Eye (tissue), 1 donor: ENCODE data around the gene TFB2M.

Source experiments
- DNase-seq: peaks from one replicate; pipeline ENCODE4 v3.0.0-alpha.2; 2015

TFB2M gene

DNA sequence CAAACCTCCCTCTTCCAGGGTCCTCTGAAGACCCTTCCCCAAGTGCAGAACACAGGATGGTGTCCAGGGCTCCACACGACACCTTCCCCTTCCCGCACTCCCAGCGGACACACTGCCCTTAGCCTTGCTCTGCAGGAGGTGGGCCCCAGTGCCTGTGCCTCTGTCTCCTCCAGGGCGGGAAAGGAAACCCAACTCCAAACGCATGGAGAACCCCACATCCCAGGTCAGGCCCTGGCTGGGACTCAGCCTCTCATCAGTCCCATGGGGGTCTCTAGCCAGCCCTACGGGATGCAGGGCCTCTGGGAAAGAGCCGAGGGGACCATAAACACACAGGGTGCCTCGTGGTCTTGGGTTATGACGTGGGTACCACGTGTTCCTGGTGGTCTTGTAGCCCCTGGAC, 53.4 kb downstream of the TFB2M start:
- DNase-seq: no peak

DNA sequence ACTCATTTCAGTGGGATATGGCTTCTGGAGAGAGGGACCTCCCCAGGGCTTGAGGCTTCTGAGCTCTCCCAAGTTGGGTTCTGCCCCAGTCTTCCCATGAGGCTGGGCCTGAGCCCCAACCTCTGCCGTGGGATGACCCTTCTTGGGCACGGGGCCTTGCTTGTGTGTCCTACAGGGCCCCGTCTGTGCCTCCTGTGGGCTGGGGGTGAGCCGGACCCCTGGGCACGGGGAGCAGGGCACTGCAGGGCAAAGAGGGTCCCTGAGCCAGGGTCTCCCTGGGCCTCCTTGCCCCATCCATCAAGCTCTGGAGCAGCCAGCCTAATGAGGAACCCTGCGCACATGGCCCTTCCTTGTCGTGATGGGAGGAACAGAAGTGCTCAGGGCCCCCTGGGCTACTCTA, 53.8 kb downstream of the TFB2M start:
- no peak for DNase-seq

DNA sequence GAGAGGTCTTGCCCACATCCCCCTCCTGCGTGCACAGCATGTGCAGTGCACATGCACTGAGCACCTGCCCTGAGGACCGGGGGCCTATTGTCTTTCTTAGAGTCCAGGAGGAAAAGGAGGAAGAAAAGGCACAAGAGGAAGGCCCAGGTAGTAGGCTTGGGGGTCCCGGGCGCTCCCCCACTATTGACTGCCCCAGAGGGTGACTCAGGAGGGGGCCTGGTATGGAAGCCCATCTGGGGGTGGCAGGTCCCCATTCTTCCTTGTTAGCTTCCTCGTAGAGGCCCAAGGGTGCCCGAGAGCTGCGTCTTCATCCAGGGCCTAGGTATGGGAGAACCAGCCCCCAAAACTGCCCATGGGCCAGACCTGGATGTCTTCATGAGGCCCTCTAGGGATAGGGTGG, 54.9 kb downstream of the TFB2M start:
- no peak for DNase-seq

DNA sequence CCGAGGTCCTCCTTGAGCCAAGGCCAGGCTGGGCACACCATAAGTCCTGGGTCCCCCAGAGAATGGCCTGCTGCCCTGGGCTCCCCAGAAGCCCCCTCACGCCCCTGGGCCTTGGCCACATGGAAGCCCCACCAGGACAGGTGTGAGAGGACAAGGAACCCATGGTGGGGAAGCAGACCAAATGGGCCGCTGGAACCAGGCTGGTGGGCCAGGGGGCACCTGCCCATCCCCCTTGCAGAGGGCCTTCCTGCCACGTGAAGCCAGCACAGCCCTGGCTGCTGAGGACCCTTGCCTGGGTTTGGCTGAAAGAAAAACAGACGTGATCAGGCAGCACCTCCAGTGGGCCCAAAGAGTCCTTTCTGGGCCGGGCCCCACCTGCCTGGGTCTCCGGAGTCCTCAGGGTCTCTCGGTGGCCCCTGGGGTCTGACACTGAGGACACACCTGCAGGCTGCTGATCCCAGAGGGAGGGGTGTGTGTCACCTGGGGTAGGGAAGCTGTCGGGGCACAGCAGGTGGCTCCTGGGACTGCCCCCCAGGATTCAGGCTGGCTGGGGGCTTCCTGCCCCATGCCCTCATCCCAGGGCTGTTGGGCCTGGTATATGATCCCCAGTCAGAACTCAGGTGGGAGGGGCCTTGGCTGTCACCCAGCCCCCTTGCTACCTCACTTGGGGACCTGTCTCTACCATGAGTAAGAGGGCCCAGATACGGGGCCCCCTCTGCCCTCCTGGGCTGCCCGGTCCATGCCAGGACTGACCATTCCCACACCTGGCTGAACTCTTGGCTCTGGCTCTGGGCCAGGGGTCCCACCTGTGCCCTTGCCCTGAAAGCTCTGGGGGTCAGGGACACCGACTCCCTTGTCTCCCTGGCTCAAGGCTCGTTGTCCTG, 55.7 kb downstream of the TFB2M start:
- no peak for DNase-seq

DNA sequence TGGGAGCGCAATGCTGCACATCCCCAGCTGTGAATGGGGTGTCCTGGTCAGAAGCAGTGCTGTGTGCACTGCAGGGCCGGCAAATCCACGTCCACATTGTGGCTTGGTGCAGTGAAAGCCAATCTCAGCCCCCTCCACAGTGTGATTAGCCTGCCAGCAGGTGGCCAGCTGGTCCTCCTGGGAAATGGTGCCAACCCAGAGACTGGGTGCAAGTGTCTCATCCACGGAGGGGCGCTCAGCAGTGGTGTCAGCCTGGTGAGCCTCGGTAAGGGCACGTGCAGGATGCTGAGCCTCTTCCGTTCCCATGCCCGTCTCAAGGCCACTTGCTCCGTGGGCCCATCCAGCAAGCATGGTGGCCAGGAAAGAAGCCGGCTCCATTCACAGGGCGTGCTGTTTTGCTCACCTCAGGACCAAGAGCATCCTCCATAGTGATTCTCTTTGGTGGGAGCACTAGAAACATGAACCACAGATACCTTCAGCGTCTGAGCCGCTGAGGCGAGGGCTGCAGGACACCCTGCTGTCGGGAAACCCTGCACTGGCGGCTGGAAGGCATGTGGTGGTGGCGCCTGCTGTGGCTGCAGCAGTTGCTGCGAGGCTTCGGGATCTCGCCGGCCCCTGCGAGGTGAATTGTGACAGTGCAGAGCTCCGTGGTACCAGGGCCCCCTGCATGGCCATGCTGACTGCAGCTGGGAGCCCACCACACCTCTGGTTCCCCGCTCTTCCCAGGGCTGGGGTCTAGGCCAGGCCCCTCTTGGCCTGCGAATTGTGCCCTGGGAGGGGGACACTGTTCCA, 57.0 kb downstream of the TFB2M start:
- DNase-seq: no peak

DNA sequence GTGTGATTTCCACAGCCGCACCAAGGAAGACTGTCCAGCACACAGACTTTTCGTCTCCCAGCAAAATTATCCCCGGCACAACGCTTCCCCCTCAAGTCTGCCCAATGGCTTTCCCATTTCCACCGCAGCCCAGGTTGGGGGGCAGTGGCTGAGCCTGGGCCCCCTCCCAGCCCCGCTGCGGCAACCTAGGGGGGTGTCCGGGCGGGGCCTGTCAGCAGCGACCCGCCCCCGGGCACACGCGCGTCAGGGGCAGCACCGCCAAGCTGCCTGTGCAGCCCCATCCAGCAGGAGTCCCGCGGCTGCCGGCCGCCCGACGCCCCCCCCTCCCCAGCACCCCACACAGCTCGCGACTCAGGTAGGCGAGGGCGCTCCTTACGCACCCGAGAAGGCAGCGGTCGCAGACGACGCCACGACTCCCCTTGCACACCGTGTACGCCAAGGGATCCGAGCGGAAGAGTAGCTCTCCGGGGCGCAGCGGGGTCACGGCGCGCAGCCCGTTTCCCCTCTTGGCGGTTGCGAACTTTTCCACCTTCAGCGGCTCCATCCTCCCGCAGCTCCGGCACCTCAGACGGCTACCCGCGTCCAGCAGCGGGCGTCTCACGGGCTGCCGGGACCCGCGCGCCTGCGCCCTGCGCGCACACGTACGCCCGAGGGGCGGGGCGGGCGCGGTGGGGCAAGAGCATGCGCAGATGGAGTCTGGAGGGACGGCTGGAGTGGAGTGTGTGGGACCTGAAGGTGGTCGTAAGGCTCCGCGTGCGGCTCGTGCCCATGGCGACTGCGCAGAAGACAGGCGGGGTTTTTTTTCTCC, 59.2 kb downstream of the TFB2M start, which contains the start of gene SMYD3:
Gene SMYD3, minus strand, starts transcription at position 606 of the 808 bp plus-strand sequence.
- peak; percentile 94 for DNase-seq

DNA sequence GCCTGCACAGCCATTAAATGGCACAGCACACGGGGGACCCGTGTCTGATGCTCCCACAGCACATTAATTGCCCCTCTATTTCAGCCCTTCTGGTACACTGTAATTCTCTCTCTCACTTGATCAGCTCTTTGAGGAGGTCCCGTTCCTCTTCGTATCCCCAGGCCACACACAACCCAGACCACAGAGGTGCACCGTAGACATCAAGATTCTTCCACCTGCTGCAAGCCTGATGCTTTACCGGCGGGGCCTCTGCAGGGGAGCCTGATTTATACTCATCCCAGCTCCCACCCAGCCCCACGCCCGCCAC, 59.7 kb downstream of the TFB2M start:
- no peak for DNase-seq

DNA sequence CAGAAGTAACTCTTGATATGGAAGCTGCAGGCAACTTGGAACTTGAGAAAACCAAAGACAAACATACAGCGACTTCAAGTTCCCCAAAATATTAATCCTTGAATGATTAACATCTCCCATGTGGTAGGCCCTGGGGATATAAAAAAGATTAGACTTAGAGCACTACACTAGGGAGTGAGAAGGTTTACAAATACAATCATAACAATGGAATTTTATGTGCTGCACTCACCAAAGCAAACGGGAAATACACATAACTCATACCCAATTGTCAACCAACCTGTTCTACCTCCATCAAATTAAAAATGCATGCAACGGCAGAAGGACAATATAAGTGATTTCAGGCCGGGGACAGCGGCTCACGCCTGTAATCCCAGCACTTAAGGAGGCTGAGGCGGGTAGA, 62.7 kb downstream of the TFB2M start:
- DNase-seq: no peak

DNA sequence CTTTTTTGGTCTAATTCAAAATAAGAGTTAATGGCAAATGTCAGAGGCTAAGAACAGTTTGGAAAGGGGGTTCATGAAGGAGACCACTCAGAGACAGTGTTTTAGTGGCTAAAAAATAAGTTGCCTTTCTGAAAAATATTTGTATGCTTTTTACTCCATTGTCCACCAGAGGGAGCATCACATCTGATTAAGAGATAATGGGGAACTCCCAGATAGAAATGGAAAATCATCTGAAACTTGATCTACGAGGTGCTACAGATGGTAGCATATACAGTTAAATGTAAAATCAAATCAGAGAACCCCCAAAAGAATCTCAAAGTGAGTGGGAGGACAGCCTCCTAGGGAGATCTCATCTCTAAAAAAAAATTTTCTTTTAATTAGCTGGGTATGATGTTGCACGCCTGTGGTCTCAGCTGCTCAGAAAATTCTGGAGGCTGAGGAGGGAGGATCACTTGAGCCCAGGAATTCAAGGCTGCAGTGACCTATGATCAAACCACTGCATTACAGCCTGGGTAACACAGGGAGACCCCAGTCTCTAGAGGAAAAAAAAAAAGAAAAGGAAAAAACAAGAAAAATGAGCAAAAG, 68.6 kb downstream of the TFB2M start:
- DNase-seq: peak; percentile 92

DNA sequence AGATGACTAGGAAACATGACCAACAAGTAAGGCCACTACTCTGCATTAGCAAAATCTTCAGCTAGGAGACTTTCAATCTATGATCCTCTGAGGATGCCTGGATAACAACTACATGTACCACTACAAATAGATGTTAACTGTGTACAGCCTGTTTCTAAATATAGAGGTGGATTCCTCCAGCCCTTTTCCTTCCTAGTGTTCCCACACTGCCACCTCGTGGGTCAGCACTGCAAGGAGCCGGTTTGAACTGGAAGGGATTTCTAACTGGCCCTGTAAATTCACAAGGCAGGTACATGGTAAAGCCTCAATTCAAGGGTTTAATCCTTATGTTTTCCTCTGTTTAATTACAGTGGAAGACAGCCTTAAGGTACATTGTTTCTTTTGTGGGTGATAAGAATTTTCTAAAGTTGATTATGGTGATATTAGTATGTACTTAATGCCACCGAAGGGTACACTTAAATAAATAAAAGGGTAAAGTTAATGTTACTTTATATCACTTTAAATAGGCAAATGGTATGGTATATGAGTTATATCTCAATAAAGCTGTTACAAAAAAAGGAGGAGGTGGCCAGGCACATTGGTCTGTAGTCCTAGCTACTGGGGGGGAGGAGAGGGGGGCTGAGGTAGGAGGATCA, 73.3 kb downstream of the TFB2M start:
- peak; percentile 89 for DNase-seq

DNA sequence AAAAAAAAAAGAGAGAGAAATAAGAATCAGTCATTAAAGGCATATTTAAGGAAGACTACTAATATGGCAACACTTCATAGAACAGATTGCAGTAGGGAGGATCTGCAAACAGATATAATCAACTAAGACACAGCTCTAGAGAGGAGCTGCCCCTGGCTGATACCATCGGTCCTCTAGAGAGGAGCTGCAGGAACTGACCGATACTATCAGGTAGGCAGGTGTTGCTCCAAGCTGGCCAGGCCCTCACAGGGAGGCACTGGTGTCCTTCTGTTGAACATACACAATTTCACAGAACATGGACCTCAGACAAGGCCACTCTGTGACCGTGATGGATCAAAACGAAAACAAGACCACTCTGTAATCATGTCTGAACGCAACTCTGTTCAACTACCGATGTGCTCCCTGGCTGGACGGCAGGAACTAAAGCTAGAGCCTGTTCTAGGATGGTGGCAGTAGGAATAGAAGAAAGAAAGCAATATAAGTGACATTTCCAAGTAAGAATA, 74.5 kb downstream of the TFB2M start:
- no peak for DNase-seq
